IPS-NIHi7 (cell line): ENCODE data around the gene SOAT2.

Experiments
- DNase-seq: peaks from one replicate; pipeline ENCODE4 v3.0.0; 2012; ENCODE audit warnings: mixed read lengths; ENCODE audit errors: extremely low spot score

SOAT2 gene

GRCh38 chr12:53102883-53103807 lies at the start of gene SOAT2:
SOAT2 (plus strand) TSS chr12:53103486; CDS start chr12:53103578, 92 bp downstream.
- DNase-seq, result peak; percentile 10

GRCh38 chr12:53054112-53054878 lies 49.0 kb upstream of the SOAT2 start:
- DNase-seq, result peak; percentile 95

GRCh38 chr12:53055471-53056266 lies 47.6 kb upstream of the SOAT2 start:
- no peak for DNase-seq

- no peak for DNase-seq
Observed at GRCh38 chr12:53056296-53056695, 47.0 kb upstream of the SOAT2 start.

GRCh38 chr12:53056901-53057300 lies 46.4 kb upstream of the SOAT2 start:
- no peak for DNase-seq

- DNase-seq, result no peak
Observed at GRCh38 chr12:53057816-53058500, 45.3 kb upstream of the SOAT2 start.

- no peak for DNase-seq
Observed at GRCh38 chr12:53058674-53059433, 44.4 kb upstream of the SOAT2 start.

- DNase-seq, result no peak
Observed at GRCh38 chr12:53059434-53060063, 43.7 kb upstream of the SOAT2 start.

GRCh38 chr12:53060064-53060720 lies 43.1 kb upstream of the SOAT2 start:
- no peak for DNase-seq

- no peak for DNase-seq
Observed at GRCh38 chr12:53060721-53061276, 42.5 kb upstream of the SOAT2 start.

- DNase-seq, result peak; percentile 65
Observed at GRCh38 chr12:53061404-53062010, 41.8 kb upstream of the SOAT2 start.

- no peak for DNase-seq
Observed at GRCh38 chr12:53062011-53062961, 41.0 kb upstream of the SOAT2 start.

GRCh38 chr12:53062977-53063707 lies 40.1 kb upstream of the SOAT2 start:
- no peak for DNase-seq

- DNase-seq, result no peak
Observed at GRCh38 chr12:53063708-53064612, 39.3 kb upstream of the SOAT2 start.

GRCh38 chr12:53064613-53065436 lies 38.5 kb upstream of the SOAT2 start:
- DNase-seq, result no peak
